Measurements from ENCODE around the gene CRELD2. TPM values are rescaled to one million over a fixed set of nuclear protein-coding genes. Genes with fewer than 3 reads are reported as not detected.
A peak's percentile ranks its signal among the peaks of the same experiment; 100 is the strongest.

CRELD2 gene
- total and polyA plus RNA-seq, 2 of the 8 experiments (the other 6 are each of a cell fraction or from before 2014, with no cell fraction given) = 24.5 to 36.6 TPM

GRCh38 chr22:49942565-49943404, 24.4 kb downstream of the CRELD2 start:
- Histone ChIP-seq H2AK5ac (ENCODE audit: low read depth, low read length) (peak overlapping the region; percentile 53; the same call in 1 of the 2 replicates), H2BK20ac (ENCODE audit: low read length) (peak overlapping the region; percentile 72; the same call in 1 of the 2 replicates), H4K91ac (replicated peaks; ENCODE audit: insufficient read length, low read length) (peak overlapping the region; percentile 54), H2BK120ac (replicated peaks; ENCODE audit: low read depth, low read length) (no peak overlapping the region), H3K27me3 (replicated peaks in 1 of 4; ENCODE audit: control insufficient read depth in 3 of 4, extremely low read depth in 1 of 4, insufficient read depth in 3 of 4, low read length in 3 of 4) (no peaks in the 10 kb centered on the region; a peak in 1 of 7 replicates), H3K36me3 (ENCODE audit: control insufficient read depth in 2 of 4, insufficient read depth in 4 of 4, low read length in 3 of 4) (no peaks in the 10 kb centered on the region), H3K4me1 (replicated peaks in 1 of 4; ENCODE audit: control insufficient read depth in 3 of 4, insufficient read depth in 4 of 4, low read length in 3 of 4) (peaks cover 0 to 14% (median 10%) of the 10 kb centered on the region in 4 experiments; a peak in 5 of 7 replicates), H3K4ac (replicated peaks; ENCODE audit: insufficient read length, low read depth, low read length) (no peak overlapping the region), H2BK5ac (ENCODE audit: low read depth, low read length) (peak overlapping the region; percentile 8; the same call in 1 of the 2 replicates), H4K20me1 (replicated peaks in 1 of 2; ENCODE audit: control insufficient read depth in 1 of 2, insufficient read depth in 2 of 2, low read length in 2 of 2) (peaks cover 0 to 2% of the 10 kb centered on the region in 2 experiments), H3K4me3 (ENCODE audit: extremely low read depth in 1 of 4, insufficient read depth in 2 of 4, low read depth in 3 of 4, low read length in 4 of 4) (no peak overlapping the region), H3K18ac (ENCODE audit: extremely low read depth, low read length) (no peak overlapping the region), H3K27ac (ENCODE audit: low read depth, low read length) (no peak overlapping the region), H3K23me2 (ENCODE audit: low read depth, low read length) (peaks cover 3% of the 10 kb centered on the region; the same call in 1 of the 2 replicates), H3K14ac (ENCODE audit: insufficient read length) (no peak overlapping the region), H3K9ac (replicated peaks in 1 of 4; ENCODE audit: extremely low read depth in 1 of 4, low read depth in 3 of 4, low read length in 3 of 4) (no peak overlapping the region), H2AFZ (ENCODE audit: low read length) (no peak overlapping the region), H3K9me3 (ENCODE audit: insufficient read depth in 2 of 2, low read depth in 1 of 2, low read length in 1 of 2) (no peaks in the 10 kb centered on the region), H3K56ac (replicated peaks; ENCODE audit: insufficient read length, low read depth, low read length) (no peak overlapping the region), H2BK15ac (ENCODE audit: low read length) (peak overlapping the region; percentile 29; the same call in 1 of the 2 replicates), H3K79me2 (ENCODE audit: control insufficient read depth in 1 of 2, insufficient read depth in 2 of 2, low read length in 2 of 2) (no peaks in the 10 kb centered on the region), H3K79me1 (ENCODE audit: low read depth, low read length) (no peaks in the 10 kb centered on the region), H4K8ac (ENCODE audit: extremely low read depth, insufficient read depth, low read length) (no peak overlapping the region; the same call in 1 of the 2 replicates), H4K5ac (ENCODE audit: insufficient read length, low read depth, low read length) (no peak overlapping the region), H2BK12ac (ENCODE audit: low read depth, low read length) (peak overlapping the region; percentile 63; the same call in 1 of the 2 replicates), H3K4me2 (ENCODE audit: insufficient read depth in 1 of 2, low read depth in 2 of 2, low read length in 2 of 2) (no peak overlapping the region), H3K23ac (ENCODE audit: insufficient read length) (no peak overlapping the region)
- ChIA-PET CTCF (ENCODE audit: partially characterized antibody) (interaction anchor here (0.9 kb wide), 2 partner anchors 12 to 51 kb away, joined by 3 to 5 read pairs; no protein-coding TSS in a partner anchor), POLR2A (ENCODE audit: partially characterized antibody) (interaction anchor here (0.9 to 1.3 kb wide), 2 partner anchors 11 to 13 kb away, joined by 3 to 4 read pairs; no protein-coding TSS in a partner anchor)
- no peak for TF ChIP-seq HDAC6 (IDR thresholded peaks at IDR 0.05; ENCODE audit: low read depth, low read length)
- peak; percentile 40; the same call in 1 of the 2 replicates for TF ChIP-seq BRCA1 (IDR thresholded peaks at IDR 0.05; ENCODE audit: low read depth, low read length)
- TF ChIP-seq GTF2F1 (IDR thresholded peaks at IDR 0.05; ENCODE audit: borderline replicate concordance, low read depth, low read length) = no peak
- peak; percentile 69 for TF ChIP-seq ASH2L (IDR thresholded peaks at IDR 0.05; ENCODE audit: low read length)
- TF ChIP-seq BACH1 (IDR thresholded peaks at IDR 0.05; ENCODE audit: low read length) = no peak
- FAIRE-seq = no peak
- 79 to 100% methylated on average over 3 to 10 of the region's 21 CpGs for WGBS, 2 experiments (ENCODE audit: extremely low coverage in 1 of 2, insufficient coverage in 1 of 2, insufficient read length in 1 of 2, insufficient replicate concordance in 2 of 2, low coverage in 1 of 2, low lambda C conversion rate in 2 of 2, missing lambda C conversion rate in 1 of 2)
- no peak for DNase-seq (ENCODE audit: low read depth in 1 of 2, low spot score in 2 of 2)
